H1 (cell line): ENCODE data around the gene SYP. TPM values are rescaled to one million over a fixed set of nuclear protein-coding genes. Genes with fewer than 3 reads are reported as not detected.

Source experiments
- ASH2L ChIP-seq: fragments of 200-600, 300-600 bp; sonication (generic); IDR thresholded peaks from one replicate; pipeline ENCODE4 v1.7.1; 2017; ENCODE audit warnings: low read length
- CBX5 ChIP-seq: fragments of 300-800, 300-1000 bp; sonication (generic); IDR thresholded peaks from 2 replicates; pipeline ENCODE4 v1.7.1; 2016; ENCODE audit warnings: antibody characterized with exemption, low read length, low read depth
- CHD7 ChIP-seq: fragments of 300-600 bp; sonication (generic); IDR thresholded peaks from 2 replicates; pipeline ENCODE4 v1.7.1; 2012; ENCODE audit warnings: low read length, moderate library complexity, mild to moderate bottlenecking, inconsistent platforms; ENCODE audit not compliant: insufficient replicate concordance
- MAX ChIP-seq: IDR thresholded peaks from 2 replicates; pipeline ENCODE4 v1.6.1; 2012; ENCODE audit warnings: inconsistent platforms
- POLR2A ChIP-seq, 2 experiments: IDR thresholded peaks; 1 replicate in 1 of 2; 2 replicates in 1 of 2; pipeline ENCODE4 v1.6.1; 2011; ENCODE audit warnings: low read depth in 2 of 2, low read length in 2 of 2, mild to moderate bottlenecking in 2 of 2; ENCODE audit errors: control extremely low read depth in 1 of 2
- RFX5 ChIP-seq: IDR thresholded peaks from 2 replicates; pipeline ENCODE4 v1.6.1; 2011; ENCODE audit warnings: low read depth, low read length, improper control_type of control experiment, borderline replicate concordance
- SP4 ChIP-seq: IDR thresholded peaks from 2 replicates; pipeline ENCODE4 v1.6.1; 2012; ENCODE audit warnings: low read length, inconsistent platforms
- ZNF274 ChIP-seq: IDR thresholded peaks from 2 replicates; pipeline ENCODE4 v1.7.0; 2012; ENCODE audit warnings: low read length, borderline replicate concordance; ENCODE audit errors: extremely low read depth
- polyA plus RNA-seq, 7 experiments: library from polyadenylated mRNA; depleted of rRNA in 3 of 7; stranded (reverse) in 5 of 7; unstranded in 2 of 7; fragments of >200 nt in 5 of 7; fragments of 200-250 nt in 2 of 7; gene quantifications; 1 replicate in 5 of 7; 2 replicates in 1 of 7; 4 replicates in 1 of 7; pipeline versions ENCODE4 v1.2.1 to v1.2.3, GENCODE V29; 2011 to 2013; ENCODE audit warnings: missing spikeins in 2 of 7, mixed read lengths in 2 of 7
- total RNA-seq: library from RNA; stranded (reverse); fragmentation: NEBNext Ultra II Directional; extraction: Animal tissue kit (Norgen Biotek cat#: 25700); gene quantifications from 2 replicates; pipeline ENCODE4 v1.2.1, GENCODE V29; 2021

SYP gene
- total and polyA plus RNA-seq, 2 of the 8 experiments (the other 6 are each of a cell fraction or from before 2014, with no cell fraction given) = 4.3 to 10.8 TPM

GRCh38 chrX:49166914-49167739, 32.9 kb downstream of the SYP start (continued):
- TF ChIP-seq CHD7 = no peak
- TF ChIP-seq SP4 = no peak
- TF ChIP-seq POLR2A (IDR thresholded peaks at IDR 0.05; ENCODE audit: control extremely low read depth in 1 of 2, low read depth in 2 of 2, low read length in 2 of 2) = no peak
- no peak for TF ChIP-seq CBX5
- no peak for TF ChIP-seq ASH2L
- no peak for TF ChIP-seq RFX5
- no peak for TF ChIP-seq ZNF274
- no peak for TF ChIP-seq MAX
